DLD1 (cell line): ENCODE measurements around the gene PRICKLE2.

Experiments
- in situ Hi-C: cut with HindIII; loops from 2 replicates; pipeline ENCODE4 v1.10.0; 2017; ENCODE audit warnings: low sequenced_read_pairs

PRICKLE2 gene

DNA sequence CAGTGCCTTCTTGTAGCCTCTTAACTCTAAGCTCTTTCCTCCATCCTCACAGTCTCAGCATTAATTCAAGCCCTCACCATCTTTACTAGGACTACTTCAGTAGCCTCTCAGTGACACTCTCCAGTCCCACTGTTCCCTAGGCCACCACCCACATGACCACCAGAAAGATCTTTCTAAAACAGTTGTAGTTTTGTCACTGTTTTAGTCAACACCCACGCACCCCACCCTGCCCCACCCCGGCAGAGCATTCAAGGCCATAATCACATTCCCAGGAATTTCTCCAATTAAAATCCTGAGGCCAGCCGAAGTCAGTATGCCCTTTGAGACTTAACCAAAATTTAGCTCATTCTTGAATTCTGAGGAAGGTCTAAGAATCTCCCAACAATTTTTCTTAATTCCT, 170.8 kb downstream of the PRICKLE2 start:
- in situ Hi-C loops = no loop called here

DNA sequence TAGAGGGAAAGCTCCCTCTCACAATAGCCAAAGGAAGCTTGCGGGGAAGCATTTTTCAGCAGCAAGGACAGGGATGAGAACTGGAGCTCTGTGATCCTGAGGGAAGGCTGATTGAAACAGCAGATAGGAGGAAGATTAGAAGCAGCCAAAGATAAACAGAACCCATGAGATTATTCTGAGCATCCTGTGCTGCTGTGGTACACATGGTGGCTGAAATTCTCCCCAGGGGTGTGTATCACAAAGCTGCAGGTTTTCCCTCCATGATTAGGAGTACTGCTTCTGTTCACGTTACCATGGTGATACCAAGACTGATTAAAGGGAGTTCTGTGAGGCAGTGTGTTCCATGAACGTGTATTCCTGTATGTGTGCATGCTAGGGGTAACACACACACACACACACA, 171.7 kb downstream of the PRICKLE2 start:
- in situ Hi-C loops = no loop called here

DNA sequence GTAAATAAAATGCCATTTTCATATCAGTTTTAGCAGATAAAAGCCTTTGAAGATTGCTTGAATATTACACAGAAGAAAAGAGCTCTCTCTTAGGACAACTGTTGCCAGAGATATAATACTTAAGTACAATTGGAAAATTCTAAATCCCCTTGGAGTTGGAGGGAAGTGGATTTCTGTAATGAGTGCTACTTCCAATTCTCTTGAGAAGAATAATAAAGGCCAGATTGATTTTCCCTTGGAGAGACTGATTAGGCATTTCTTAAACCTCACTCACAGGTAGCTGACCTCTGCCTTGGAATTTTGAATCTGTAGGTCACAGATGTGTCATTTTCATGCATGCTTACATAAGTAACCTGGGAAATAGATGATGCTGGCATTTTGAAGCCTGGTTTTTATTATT, 172.1 kb downstream of the PRICKLE2 start:
- in situ Hi-C loops = no loop called here

DNA sequence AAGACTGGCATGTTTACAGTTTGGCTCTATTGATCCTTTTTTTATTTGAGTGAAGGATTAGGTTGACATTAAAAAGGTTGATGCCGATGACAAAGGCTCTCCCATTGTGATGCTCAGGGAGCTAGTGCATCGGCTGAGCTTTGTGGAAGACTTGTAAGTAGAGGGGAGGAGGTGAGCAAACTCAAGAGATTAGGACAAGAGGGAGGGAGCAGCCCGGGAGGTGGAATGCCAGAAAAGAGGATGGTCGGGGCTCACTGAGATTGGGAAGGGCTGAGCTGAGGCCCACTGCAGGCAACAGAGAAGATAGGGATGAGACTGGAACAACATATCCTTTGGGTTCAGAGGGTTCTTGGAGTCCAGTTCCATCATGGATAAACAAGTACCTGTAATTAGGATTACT, 175.4 kb downstream of the PRICKLE2 start:
- in situ Hi-C loops = loop anchor here (25.0 kb wide), 1 partner anchor 412 kb away; no protein-coding TSS in a partner anchor

DNA sequence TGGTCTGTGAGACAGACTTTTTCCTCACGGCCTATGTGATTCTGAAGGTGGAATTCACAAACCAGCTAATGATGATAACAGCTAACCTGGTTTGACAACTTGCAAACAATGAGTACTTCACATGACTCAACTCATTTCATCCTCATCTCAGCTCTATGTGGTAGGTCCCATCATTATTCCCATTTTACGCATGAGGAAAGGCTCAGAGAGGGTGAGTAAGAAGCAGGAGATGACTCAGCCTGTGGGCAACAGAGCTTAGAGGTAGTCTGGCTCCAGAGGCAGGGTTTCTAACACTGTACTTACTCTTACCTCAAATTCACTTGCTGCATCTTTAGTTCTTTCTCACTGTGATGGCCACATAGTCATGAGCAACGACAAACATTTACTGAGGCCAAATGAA, 176.1 kb downstream of the PRICKLE2 start:
- in situ Hi-C loops = loop anchor here (25.0 kb wide), 1 partner anchor 413 kb away; no protein-coding TSS in a partner anchor

DNA sequence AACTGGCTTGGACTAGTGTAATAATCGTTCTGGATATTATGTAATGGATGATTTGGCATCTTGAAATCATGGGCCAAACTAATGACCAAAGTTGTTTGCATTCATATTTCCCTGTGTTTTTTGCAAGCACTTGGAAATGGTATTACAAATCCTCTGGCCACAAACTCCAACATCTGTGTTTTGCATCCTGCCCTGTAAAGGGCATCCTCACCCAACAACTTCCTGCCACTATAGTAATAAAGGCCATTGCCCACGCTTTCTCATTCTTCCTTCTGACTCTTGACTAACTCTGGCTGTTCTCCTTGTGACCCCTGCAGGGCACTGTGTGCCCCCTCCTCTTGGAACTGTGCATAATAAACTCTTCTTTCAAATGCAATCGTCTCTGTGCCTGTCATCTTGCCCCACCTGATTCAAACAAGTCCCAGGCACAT, 176.6 kb downstream of the PRICKLE2 start:
- in situ Hi-C loops = loop anchor here (25.0 kb wide), 1 partner anchor 414 kb away; no protein-coding TSS in a partner anchor

DNA sequence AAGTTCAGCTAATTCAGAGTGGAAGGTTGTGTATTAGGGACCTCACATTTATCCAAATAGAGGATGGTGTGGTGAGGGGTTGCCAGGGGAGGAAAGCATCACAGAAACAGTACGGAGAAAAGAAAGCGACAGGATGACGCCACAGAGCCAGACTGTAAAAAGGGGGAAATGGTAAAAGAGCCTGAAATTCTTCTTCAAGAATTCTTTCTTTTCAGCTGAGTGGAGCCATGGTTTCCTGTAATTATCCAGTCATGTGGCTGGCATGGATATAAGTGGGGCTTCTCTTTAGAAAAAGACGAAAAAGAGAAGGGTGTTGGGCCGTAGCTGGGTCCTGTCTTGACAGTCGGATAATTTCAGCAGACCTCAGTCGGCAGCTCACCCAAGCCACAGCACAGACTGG, 177.5 kb downstream of the PRICKLE2 start:
- in situ Hi-C loops = loop anchor here (25.0 kb wide), 1 partner anchor 415 kb away; no protein-coding TSS in a partner anchor

DNA sequence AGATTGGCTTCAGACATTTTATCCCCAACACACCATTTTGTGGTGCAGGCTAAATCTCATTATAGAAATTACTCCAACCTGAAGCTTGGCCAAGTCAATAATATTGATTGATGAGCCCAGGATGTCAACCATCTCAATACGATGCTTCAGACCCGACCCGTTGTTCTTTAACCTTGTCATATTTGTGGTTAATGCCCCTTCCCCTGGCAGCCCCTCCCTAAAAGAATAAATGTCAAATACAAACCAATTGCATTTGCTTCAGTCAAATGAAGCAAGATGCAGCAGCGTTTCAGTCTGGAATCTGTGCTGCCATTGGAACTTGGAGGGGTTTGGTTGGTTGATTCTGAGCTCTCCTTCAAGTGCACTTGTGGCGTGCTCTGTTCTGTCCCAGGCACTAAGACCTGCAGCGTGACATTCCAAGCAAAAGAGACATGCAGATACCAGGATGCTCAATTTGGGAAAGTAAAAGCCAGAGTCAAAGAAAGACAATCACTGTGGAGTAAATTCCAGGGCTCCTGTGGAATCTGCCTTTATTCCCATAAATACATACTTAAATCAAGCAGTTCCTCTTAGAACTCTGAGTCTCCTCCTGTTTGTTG, 178.2 kb downstream of the PRICKLE2 start:
- in situ Hi-C loops = loop anchor here (25.0 kb wide), 1 partner anchor 415 kb away; no protein-coding TSS in a partner anchor

DNA sequence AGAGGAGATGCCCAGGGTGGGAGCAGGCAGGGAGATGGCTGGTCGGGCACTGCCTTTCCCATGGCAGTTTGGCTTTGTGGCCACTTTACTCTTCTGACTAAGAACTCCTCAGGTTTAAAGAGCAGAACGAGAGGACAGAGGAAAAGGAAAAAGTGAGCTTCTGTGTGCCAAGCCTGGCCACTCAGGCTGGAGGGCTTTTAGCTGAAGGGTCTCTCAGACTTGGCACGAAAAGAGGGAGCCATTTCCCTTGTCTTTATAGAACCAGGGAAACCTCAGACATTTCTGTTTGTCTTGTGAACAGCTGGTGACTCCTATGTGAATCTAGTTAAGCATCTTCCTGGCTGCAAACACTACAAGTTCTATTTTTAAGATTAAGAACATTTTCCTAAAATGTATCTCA, 178.7 kb downstream of the PRICKLE2 start:
- in situ Hi-C loops = loop anchor here (25.0 kb wide), 1 partner anchor 416 kb away; no protein-coding TSS in a partner anchor

DNA sequence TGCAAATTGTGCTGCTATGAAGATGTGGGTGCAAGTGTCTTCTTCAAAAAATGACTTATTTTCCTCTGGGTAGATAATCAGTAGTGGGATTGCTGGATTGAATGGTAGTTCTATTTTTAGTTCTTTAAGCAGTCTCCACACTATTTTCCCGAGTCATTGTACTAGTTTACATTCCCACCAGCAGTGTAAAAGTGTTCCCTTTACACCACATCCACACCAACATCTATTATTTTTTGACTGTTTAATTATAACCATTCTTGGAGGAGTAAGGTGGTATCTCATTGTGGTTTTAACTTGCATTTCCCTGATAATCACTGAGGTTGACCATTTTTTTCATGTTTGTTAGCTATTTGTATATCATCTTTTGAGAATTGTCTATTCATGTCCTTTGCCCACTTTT, 182.3 kb downstream of the PRICKLE2 start:
- in situ Hi-C loops = loop anchor here (25.0 kb wide), 1 partner anchor 419 kb away; no protein-coding TSS in a partner anchor
